Smooth muscle cell of the brain vasculature (primary cell): ENCODE results near the gene LCNL1.

Experiments used
- DNase-seq: peaks from one replicate; pipeline ENCODE4 v3.0.0-alpha.2; 2012; ENCODE audit warnings: low read depth, low spot score

LCNL1 gene

GRCh38 chr9:136973618-136974617 is 8.9 kb upstream of the LCNL1 start:
- no peak for DNase-seq

GRCh38 chr9:136974817-136975535 is 7.8 kb upstream of the LCNL1 start:
- DNase-seq = no peak

DNA sequence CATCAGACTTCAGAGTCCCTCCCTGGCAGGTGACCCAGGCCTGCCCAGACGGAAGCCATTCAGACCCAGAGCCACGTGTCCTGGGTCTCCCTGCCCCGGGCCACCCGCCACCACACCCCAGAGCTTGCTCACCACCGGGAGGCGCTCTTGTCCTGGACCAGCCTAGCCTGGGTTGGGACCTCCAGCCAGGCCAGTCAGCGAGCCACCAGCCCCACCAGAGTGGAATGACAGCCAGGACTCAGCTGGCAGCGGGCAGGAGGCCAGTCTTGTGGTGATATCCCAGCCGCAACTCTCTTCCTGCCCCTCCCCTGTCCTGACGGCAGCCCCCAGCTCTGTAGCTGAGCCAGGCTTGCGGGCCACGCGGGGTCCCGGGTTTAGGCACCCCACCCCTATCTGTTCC is 7.1 kb upstream of the LCNL1 start:
- no peak for DNase-seq

GRCh38 chr9:136977223-136977622 is 5.6 kb upstream of the LCNL1 start, which contains the start of gene PTGDS:
Gene PTGDS (plus strand): TSS chr9:136977504. CDS start chr9:136977579, 75 bp downstream.
- no peak for DNase-seq

DNA sequence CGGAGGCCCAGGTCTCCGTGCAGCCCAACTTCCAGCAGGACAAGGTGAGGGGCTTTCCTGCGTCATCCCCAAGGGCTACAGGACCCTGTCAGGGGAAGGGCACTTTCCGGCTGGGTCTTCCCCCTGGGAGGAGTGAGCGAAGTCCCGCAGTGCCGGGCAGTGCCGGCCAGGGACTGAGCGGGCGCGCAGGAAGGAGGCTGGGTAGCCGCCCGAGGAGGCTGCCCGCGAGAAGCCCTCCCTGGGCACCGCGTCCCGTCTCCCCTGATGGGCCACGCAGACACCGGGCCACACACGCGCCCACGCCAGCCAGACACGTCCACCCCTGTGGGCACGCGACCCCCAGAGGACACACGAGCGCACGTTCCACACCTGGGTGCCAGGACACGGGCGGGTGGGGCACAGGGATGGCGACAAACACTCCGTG is 5.1 kb upstream of the LCNL1 start:
- DNase-seq = no peak

DNA sequence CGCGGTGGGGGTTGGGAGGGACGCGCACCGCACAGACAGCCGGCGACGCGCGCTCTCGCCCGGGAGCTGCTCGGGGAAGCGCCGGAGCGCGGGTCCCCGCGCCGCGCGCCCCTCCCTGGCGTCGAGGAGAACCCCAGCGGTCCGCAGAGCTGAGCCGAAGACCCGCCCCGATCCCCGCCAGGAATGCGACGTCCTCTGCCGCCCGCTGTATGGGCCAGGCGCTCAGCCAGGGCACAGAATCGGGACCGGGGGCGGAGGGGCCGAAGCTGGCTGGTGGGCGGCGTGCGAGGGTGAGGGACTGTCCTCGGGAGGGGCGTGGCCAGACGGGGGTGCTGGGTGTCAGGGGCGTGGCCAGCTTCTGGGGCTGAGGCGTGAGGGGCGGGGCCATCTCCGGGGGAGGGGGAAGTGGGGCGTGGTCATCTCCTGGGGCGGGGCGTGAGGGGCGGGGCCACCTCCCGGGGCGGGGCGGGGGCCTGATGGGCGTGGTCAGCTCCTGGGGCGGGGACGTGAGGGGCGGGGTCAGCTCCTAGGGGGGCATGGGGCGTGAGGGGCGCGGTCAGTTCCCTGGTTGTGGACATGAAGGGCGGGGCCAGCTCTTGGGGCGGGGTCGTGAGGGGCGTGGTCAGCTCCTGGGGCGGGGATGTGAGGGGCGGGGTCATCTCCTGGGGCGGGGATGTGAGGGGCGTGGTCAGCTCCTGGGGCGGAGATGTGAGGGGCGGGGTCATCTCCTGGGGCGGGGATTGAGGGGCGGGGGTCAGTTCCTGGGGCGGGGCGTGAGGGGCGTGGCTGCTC is 4.5 kb upstream of the LCNL1 start:
- no peak for DNase-seq

DNA sequence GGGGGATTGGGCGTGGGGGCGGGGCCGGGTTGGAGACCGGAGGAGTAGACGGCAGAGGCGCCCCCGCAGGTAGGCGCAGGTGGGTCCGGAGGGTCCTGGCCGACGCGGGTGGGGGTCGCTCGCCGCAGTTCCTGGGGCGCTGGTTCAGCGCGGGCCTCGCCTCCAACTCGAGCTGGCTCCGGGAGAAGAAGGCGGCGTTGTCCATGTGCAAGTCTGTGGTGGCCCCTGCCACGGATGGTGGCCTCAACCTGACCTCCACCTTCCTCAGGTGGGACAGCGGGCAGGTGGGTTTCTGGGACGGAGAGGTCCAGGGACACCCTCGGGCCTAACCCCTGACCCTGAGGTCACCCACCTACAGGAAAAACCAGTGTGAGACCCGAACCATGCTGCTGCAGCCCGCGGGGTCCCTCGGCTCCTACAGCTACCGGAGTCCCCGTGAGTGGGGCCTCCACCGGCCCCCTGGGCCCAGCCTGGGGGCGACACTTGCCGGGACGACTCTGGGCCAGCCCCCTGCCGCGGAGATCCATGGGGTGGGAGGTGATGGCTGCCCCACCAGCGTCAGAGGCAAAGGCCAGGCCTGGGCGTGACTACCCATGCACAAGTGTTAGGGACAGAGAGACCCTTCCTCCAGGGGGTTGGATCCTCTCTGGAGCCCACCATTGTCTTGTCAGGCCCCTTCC is 3.8 kb upstream of the LCNL1 start:
- no peak for DNase-seq

GRCh38 chr9:136979769-136980587 is 2.8 kb upstream of the LCNL1 start:
- no peak for DNase-seq

DNA sequence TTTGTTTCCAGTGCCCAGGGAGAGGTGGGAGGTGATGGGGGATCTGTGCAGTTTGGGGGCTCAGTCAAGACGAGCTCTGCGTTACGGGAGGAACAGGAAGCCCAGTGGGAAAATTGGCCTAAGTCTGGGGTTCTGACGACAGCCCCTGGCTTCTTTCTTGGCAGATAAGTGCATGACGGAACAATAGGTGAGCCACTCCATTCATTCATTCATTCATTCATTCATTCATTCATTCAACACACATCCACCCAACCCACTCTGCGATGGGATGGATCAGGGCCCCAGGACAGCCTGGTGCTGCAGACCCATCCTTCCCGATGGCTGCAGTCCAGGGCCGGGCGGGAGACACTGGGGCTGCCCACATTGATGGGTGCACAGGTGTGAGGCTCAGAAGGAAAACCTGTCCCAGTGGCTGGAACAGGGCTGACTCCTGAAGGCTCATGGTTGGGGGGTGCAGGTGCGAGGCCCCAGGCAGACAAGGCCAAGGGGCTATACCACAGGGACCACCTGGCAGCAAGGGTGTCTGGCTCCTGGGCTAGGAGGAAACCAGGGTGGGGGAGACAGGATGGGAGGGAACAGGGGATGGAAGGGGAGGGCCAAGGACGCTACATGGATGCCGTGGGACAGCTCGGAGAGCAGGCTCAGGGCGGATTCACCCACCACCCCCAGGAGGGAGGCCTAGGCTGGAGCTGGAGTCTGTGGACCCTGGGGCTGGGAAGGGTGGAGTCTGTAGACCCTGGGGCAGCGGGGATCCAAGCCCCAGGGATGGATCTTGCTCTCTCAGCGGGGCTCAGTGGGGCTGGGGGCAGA is 1.9 kb upstream of the LCNL1 start:
- no peak for DNase-seq

DNA sequence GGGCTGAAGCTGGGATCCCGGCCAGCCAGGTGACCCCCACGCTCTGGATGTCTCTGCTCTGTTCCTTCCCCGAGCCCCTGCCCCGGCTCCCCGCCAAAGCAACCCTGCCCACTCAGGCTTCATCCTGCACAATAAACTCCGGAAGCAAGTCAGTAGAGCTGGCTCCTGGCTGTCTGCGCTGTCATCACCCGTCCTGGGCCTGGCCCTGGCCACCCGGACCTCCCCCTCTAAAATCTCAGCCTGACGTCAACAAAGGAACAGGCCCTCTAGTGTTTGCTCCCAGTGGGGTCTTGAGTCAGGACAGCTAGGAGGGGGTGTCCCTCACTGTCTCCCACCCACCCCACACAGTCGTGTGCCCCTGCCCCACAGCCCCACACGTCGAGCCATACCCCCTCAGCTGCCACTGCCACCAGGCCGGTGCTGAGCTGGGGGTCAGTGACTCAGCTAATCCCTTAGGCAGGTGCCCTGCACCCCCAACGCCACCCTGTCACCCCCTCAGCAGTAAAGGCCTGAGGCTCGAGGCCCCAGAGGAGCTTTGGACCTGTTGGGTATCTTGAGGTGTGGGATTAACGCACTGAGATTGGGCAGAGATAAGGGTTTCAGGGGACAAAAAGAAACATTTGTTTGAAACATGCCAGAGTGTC is 1.1 kb upstream of the LCNL1 start:
- DNase-seq = no peak

- no peak for DNase-seq
These were observed 374 bp downstream of the LCNL1 start for GRCh38 chr9:136983167-136983566.

- DNase-seq = no peak
These were observed 992 bp downstream of the LCNL1 start for GRCh38 chr9:136983656-136984314.

- DNase-seq = no peak
These were observed 1.8 kb downstream of the LCNL1 start for GRCh38 chr9:136984464-136985026.

DNA sequence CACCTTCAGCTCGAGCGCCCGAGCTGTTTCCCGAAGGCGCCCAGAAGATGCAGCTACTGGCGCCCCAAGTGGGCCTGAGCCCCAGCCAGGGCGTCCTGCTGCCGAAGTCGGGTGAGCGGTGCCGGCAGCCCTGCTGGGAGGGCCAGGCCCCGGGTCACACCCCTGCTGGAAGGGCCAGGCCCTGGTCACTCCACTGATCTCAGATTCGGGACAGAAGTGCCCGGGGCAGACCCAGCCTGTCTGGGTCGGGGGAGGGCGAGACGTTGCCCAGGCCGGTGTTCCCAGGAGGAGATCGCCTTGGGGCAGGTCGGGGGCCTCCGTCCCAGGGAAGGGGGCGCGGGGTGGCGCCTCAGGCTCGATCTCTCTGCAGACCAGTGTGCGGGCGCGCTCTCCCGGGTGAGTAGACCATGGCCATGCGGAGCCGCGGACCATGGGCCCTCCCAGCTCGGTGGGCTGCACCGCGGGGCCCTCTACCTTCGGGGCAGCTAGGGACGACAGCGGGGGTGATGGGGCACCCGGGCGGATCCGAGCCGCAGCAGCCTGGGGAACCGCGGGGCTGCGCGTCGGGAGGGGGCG is 2.3 kb downstream of the LCNL1 start:
- no peak for DNase-seq

DNA sequence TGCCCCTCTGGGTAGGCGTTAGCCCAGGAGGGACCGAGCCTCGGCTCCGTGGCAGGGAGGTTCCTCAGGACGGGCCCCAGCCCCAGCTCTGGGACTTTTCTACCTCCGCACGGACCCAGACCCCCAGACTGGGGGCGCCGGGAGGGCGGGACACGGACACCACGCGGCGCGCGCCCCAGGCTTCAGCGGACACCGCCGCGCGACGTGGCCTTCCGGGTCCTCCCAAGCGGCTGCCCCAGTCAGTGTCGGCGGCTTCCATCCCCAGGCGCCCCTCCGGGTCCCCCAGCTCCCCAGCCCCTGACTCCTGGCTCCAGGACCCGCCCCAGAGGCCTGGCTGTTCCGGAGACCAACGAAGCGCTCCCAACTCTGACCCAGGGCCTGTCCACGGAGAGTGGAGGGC is 3.1 kb downstream of the LCNL1 start:
- DNase-seq = no peak

GRCh38 chr9:136988872-136989271 is 6.1 kb downstream of the LCNL1 start:
- no peak for DNase-seq

DNA sequence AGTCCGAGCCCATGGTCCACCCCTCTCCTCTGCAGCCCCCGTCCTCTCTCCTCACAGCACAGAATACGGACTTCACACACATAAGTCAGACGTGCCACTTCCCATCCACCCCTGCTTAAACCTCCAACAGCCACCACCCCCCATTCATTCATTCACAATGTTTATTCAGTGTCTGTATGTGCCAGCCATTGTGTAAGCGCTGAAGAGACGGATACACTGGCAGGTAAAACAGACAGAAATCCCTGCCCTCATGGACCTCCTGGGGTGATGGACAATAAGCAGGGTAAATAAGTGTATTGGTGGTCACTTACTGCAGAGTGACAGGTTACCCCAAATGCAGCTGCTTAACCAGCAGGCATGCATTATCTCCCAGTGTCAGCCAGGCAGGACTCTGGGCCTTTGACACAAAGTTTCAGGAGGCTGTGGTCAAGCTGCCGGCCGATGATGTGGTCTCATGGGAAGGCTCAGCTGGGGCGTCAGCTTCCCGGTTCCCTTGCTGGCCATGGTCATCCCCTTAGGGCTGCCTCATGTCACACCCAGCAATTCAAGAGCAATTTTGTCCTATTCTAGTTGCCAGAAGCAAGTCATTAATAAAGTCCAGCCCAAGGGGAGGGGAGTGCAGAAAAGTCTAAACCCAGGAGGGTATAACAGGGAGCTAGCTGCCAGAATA is 7.6 kb downstream of the LCNL1 start:
- DNase-seq = no peak
